HEK293 (cell line): Measurements from ENCODE around the gene SRP19.

Experiments used
- CTCF ChIP-seq: fragments of 450-650 bp; formaldehyde crosslinking; IDR thresholded peaks from 2 replicates; pipeline ENCODE4 v1.5.1; 2016; ENCODE audit warnings: missing biosample characterization, missing genetic modification characterization
- GLI2 ChIP-seq: fragments of 450-650 bp; formaldehyde crosslinking; IDR thresholded peaks from 2 replicates; pipeline ENCODE4; 2017; ENCODE audit warnings: missing biosample characterization, missing genetic modification characterization, low read depth, borderline replicate concordance
- PATZ1 ChIP-seq: fragments of 450-650 bp; formaldehyde crosslinking; IDR thresholded peaks from 2 replicates; pipeline ENCODE4 v1.5.1; 2016; ENCODE audit warnings: missing biosample characterization, missing genetic modification characterization
- REST ChIP-seq: fragments of 450-650 bp; formaldehyde crosslinking; IDR thresholded peaks from 2 replicates; pipeline ENCODE4 v1.5.1; 2016; ENCODE audit warnings: missing biosample characterization, missing genetic modification characterization
- SALL2 ChIP-seq: fragments of 450-650 bp; formaldehyde crosslinking; IDR thresholded peaks from 2 replicates; pipeline ENCODE4 v1.5.0; 2017; ENCODE audit warnings: missing biosample characterization, mild to moderate bottlenecking, missing genetic modification characterization, borderline replicate concordance
- ZIC2 ChIP-seq: fragments of 450-650 bp; formaldehyde crosslinking; IDR thresholded peaks from 2 replicates; pipeline ENCODE4 v1.5.1; 2016; ENCODE audit warnings: missing biosample characterization, missing genetic modification characterization
- ZNF114 ChIP-seq: fragments of 450-650 bp; formaldehyde crosslinking; IDR thresholded peaks from 2 replicates; pipeline ENCODE4 v1.5.0; 2017; ENCODE audit warnings: missing biosample characterization, missing genetic modification characterization
- ZNF302 ChIP-seq: fragments of 450-650 bp; formaldehyde crosslinking; IDR thresholded peaks from 2 replicates; pipeline ENCODE4 v1.5.1; 2016; ENCODE audit warnings: missing biosample characterization, missing genetic modification characterization, low read depth
- ZNF362 ChIP-seq: fragments of 450-650 bp; formaldehyde crosslinking; IDR thresholded peaks from 2 replicates; pipeline ENCODE4 v1.5.1; 2016; ENCODE audit warnings: missing biosample characterization, missing genetic modification characterization
- ZNF629 ChIP-seq: fragments of 450-650 bp; formaldehyde crosslinking; IDR thresholded peaks from 2 replicates; pipeline ENCODE4 v1.5.1; 2017; ENCODE audit warnings: missing biosample characterization, missing genetic modification characterization
- TF ChIP-seq, protein P1 (sequence below): fragments of 450-650 bp; formaldehyde crosslinking; IDR thresholded peaks from 2 replicates; pipeline ENCODE4 v1.5.1; 2016; ENCODE audit warnings: missing biosample characterization, missing genetic modification characterization

- TF ChIP-seq SALL2 (no peak), REST (no peak), GLI2 (tag by site-specific recombination) (no peak), CTCF (tag by site-specific recombination) (no peak), ZNF302 (tag by site-specific recombination) (no peak), ZNF114 (no peak), ZIC2 (tag by site-specific recombination) (no peak), PATZ1 (tag by site-specific recombination) (no peak), ZNF362 (no peak), ZNF629 (tag by site-specific recombination) (no peak)
- TF ChIP-seq, protein P1, sequence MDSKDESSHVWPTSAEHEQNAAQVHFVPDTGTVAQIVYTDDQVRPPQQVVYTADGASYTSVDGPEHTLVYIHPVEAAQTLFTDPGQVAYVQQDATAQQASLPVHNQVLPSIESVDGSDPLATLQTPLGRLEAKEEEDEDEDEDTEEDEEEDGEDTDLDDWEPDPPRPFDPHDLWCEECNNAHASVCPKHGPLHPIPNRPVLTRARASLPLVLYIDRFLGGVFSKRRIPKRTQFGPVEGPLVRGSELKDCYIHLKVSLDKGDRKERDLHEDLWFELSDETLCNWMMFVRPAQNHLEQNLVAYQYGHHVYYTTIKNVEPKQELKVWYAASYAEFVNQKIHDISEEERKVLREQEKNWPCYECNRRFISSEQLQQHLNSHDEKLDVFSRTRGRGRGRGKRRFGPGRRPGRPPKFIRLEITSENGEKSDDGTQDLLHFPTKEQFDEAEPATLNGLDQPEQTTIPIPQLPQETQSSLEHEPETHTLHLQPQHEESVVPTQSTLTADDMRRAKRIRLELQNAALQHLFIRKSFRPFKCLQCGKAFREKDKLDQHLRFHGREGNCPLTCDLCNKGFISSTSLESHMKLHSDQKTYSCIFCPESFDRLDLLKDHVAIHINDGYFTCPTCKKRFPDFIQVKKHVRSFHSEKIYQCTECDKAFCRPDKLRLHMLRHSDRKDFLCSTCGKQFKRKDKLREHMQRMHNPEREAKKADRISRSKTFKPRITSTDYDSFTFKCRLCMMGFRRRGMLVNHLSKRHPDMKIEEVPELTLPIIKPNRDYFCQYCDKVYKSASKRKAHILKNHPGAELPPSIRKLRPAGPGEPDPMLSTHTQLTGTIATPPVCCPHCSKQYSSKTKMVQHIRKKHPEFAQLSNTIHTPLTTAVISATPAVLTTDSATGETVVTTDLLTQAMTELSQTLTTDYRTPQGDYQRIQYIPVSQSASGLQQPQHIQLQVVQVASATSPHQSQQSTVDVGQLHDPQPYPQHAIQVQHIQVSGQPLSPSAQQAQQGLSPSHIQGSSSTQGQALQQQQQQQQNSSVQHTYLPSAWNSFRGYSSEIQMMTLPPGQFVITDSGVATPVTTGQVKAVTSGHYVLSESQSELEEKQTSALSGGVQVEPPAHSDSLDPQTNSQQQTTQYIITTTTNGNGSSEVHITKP, result no peak
Observed at GRCh38 chr5:112865128-112865527, 4.0 kb downstream of the SRP19 start.
